HG03558 (cell line): ENCODE data around the gene MKNK1.

ENCODE experiments used
- ATAC-seq: cut with Tn5 transposase; IDR thresholded peaks from one replicate; pipeline ENCODE4 v1.9.1; 2021; ENCODE audit warnings: moderate number of reproducible peaks; ENCODE audit not compliant: unreplicated experiment; ENCODE audit errors: extremely low read depth

Gene MKNK1

GRCh38 chr1:46619656-46620258, 15.7 kb upstream of the MKNK1 start:
- ATAC-seq = no peak

DNA sequence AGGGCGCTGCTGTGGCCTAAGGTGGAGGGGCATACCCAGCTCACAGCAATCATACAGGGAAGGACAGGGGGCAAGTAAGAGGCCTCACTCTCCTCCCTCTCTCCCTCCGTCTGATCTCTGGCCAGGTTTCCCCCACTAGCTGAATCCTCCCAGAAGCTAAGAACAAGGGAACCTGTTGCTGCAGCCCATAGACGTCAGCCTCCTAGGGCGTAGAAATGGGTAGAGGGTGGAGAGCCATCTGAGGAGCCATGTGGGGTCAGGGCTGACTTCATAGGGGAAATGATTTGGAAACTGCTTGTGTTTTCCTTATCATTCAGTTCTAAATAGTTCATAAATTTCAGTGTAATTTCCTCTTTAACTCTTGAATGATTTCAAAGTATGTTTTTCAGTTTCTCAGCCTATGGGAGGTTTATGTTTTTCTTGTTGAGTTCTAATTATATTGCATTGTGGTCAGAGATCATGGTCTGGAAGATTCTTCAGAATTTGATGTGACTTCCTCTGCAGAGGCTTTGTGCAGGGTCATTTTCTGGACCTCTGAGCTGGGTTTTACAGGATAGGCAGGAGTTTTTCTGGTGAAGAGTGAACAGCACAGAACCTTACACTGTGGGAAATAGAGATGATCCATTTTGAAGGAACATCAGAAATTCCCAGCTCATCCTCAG, 14.8 kb upstream of the MKNK1 start:
- ATAC-seq = no peak

- ATAC-seq = no peak
Observed at GRCh38 chr1:46617833-46618232, 13.8 kb upstream of the MKNK1 start.

- no peak for ATAC-seq
Observed at GRCh38 chr1:46617108-46617800, 13.2 kb upstream of the MKNK1 start.

- no peak for ATAC-seq
Observed at GRCh38 chr1:46616277-46617107, 12.4 kb upstream of the MKNK1 start, which contains the start of gene MOB3C. Gene MOB3C, minus strand, starts transcription at chr1:46616811. Its CDS starts 3,490 bp downstream, at chr1:46613321.

DNA sequence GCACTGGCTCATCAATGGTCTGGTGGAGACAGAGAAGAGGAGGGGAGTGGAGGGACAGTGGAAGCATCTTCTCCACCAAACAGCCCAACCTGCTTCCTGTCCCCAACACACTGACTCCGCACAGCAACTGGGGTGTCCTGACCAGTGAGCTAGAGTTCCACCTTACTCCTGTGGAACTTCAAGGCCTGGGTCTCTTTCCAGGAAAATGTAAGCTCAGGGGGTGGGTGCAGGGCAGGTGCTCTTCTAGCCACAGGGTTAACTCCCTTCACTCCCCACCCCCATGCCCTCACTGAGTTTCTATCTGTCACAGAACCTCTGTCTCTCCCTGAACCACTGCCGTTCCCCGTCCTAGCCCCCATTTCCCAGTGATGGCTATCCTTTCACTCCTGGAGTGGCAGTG, 11.7 kb upstream of the MKNK1 start:
- ATAC-seq = no peak

DNA sequence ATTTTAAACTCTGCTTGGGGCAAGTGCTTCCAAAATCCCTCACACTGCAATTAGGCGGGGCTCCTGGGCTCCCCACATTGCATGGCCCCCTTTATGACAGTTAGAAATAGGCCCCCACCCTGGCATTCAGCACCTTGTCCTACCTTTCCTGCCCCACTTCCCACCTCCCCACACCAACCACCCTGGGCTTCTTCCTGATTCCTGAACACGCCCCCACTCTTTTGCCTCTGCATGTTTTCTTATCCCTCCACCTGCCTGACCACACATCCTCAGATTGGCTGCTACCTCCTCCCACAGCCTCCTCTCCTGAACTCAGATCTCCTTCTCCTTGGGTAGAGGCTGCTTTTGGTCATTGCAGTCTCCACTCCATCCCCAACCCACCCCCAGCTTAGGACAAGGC, 11.0 kb upstream of the MKNK1 start:
- ATAC-seq = no peak

- no peak for ATAC-seq
Observed at GRCh38 chr1:46614604-46614984, 10.5 kb upstream of the MKNK1 start.

GRCh38 chr1:46613661-46614603, 9.9 kb upstream of the MKNK1 start:
- ATAC-seq = no peak

GRCh38 chr1:46612937-46613660, 9.0 kb upstream of the MKNK1 start:
- ATAC-seq = no peak

DNA sequence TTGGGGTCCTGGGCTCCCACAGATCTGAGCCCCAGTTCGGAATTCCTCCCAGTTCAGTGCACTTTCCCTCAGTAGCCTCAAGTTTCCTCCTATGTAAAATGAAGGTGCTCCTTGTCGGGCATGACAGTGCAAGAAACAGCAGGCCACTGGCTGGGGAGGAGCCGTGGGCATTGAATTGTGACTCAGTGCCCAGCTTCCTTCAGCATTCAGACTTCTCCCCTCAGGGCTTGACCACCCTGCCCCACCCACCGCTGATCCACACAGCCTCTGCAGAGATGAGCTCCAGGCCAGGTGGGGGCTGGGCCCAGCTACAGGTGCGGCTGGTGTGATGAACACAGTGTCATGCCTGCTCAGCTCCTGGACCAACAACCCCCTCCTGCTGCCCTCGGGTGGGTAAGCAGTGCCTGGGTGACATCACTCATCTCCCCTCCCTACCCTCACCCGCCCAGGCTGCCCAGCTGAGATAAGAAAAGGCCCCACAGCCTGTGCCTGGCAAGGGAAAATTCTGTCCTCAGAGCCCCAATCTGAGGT, 7.7 kb upstream of the MKNK1 start:
- no peak for ATAC-seq

GRCh38 chr1:46607345-46608130, 3.5 kb upstream of the MKNK1 start:
- ATAC-seq = no peak

GRCh38 chr1:46606255-46606965, 2.3 kb upstream of the MKNK1 start:
- no peak for ATAC-seq

GRCh38 chr1:46605232-46605631, 1.2 kb upstream of the MKNK1 start:
- no peak for ATAC-seq

DNA sequence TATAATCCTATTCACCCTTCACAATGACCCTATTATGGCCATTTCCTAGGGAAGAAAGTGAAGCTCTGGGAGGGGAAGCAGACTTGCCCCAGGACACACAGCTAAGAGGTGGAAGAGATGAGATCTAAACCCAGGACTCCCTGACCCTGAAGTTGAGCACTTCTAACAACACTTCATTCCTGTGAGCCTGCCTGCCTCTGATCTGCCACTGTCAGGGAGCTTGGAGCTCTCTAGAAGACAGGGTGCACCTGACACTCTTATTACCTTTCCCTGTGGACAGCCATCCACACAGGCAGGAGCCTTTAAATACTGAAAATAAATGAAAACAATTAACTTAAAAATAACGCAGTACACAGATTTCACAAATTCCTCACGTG, 599 bp downstream of the MKNK1 start:
- no peak for ATAC-seq

- ATAC-seq = no peak
Observed at GRCh38 chr1:46601257-46602007, 2.6 kb downstream of the MKNK1 start.
